ENCODE measurements around the gene PHC3. TPM values are rescaled to one million over a fixed set of nuclear protein-coding genes. Genes with fewer than 3 reads are reported as not detected.
A peak's percentile ranks its signal among the peaks of the same experiment; 100 is the strongest.

The PHC3 gene
- total and polyA plus RNA-seq, 2 of the 13 experiments (the other 11 are each of a cell fraction or from before 2014, with no cell fraction given) = 24.1 to 49.0 TPM

DNA sequence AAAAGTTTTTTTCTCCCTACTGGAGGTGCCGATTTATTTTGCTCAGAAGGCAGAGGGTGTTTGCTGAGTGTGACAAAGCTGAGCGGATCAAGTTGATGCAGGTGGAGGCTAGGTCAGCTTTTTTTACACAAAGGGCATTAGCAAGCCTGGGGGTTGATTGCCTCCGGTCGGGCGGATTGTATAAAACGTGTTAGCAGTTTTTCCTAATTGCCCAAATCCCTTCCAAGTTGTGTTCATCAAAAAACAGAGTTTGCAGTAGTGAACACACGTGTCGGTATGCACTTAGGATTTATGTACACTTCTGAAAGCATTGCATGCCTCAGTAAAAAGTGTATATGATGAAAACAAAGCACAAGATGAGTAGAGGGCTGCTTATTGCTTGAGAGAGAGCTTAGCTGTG is 141.1 kb downstream of the PHC3 start:
- H3K9ac ChIP-seq (ENCODE audit: insufficient read depth, low read depth, low read length) = no peak overlapping the region
- DNase-seq (ENCODE audit: low spot score) (no peak), FAIRE-seq (no peak), ATAC-seq (no peak)
- H3K27ac ChIP-seq (ENCODE audit: extremely low read length, insufficient read depth, low read length) = no peak overlapping the region
- 86% methylated on average over 8 of the region's 8 CpGs for WGBS (ENCODE audit: low lambda C conversion rate)
- no peaks in the 10 kb centered on the region for H3K9me3 ChIP-seq (ENCODE audit: low read length)
- intact Hi-C loops (cut with micrococcal nuclease; ENCODE audit: unreplicated experiment) (no loop called here), in situ Hi-C loops (cut with HindIII; ENCODE audit: extremely low pct_ligation_motif_present, low pct_unique_long_range_greater_than_20kb) (no loop called here)
- H3K4me2 ChIP-seq (ENCODE audit: low read depth, low read length) = peak overlapping the region; percentile 2; the same call in 1 of the 2 replicates
- no peak overlapping the region for H2AFZ ChIP-seq (ENCODE audit: low read length)
- H3K4me3 ChIP-seq (replicated peaks in 1 of 3; ENCODE audit: insufficient read depth in 1 of 3, low read depth in 2 of 3, low read length in 3 of 3) = no peak overlapping the region
- no peaks in the 10 kb centered on the region for H4K20me1 ChIP-seq (ENCODE audit: insufficient read depth, low read length)
- BruUV-seq (replicated peaks) = no TSS peak
- H3K27me3 ChIP-seq (ENCODE audit: control insufficient read depth in 1 of 2, insufficient read depth in 2 of 2, low read length in 2 of 2) = no peaks in the 10 kb centered on the region; a peak in 1 of 5 replicates
- ChIA-PET POLR2A (no interaction called here), CTCF (ENCODE audit: low intra/inter-chr PET ratio, low total read pairs) (no interaction called here)
- H3K79me2 ChIP-seq (ENCODE audit: insufficient read depth, low read length) = no peaks in the 10 kb centered on the region
- no peaks in the 10 kb centered on the region; a peak in 1 of 5 replicates for H3K36me3 ChIP-seq (replicated peaks in 1 of 2; ENCODE audit: control insufficient read depth in 1 of 2, insufficient read depth in 2 of 2, low read length in 2 of 2)
- H3K4me1 ChIP-seq (ENCODE audit: insufficient read depth, low read length) = peaks cover 1% of the 10 kb centered on the region
- no peak for TF ChIP-seq CBX1 (IDR thresholded peaks at IDR 0.05; ENCODE audit: low read depth)
- TF ChIP-seq, protein P1, sequence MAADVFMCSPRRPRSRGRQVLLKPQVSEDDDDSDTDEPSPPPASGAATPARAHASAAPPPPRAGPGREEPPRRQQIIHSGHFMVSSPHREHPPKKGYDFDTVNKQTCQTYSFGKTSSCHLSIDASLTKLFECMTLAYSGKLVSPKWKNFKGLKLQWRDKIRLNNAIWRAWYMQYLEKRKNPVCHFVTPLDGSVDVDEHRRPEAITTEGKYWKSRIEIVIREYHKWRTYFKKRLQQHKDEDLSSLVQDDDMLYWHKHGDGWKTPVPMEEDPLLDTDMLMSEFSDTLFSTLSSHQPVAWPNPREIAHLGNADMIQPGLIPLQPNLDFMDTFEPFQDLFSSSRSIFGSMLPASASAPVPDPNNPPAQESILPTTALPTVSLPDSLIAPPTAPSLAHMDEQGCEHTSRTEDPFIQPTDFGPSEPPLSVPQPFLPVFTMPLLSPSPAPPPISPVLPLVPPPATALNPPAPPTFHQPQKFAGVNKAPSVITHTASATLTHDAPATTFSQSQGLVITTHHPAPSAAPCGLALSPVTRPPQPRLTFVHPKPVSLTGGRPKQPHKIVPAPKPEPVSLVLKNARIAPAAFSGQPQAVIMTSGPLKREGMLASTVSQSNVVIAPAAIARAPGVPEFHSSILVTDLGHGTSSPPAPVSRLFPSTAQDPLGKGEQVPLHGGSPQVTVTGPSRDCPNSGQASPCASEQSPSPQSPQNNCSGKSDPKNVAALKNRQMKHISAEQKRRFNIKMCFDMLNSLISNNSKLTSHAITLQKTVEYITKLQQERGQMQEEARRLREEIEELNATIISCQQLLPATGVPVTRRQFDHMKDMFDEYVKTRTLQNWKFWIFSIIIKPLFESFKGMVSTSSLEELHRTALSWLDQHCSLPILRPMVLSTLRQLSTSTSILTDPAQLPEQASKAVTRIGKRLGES (CRISPR knock-in tag; IDR thresholded peaks at IDR 0.05; ENCODE audit: borderline replicate concordance) = no peak
- no peak for TF ChIP-seq RAD51 (IDR thresholded peaks at IDR 0.05; ENCODE audit: borderline replicate concordance)
- no peak for TF ChIP-seq SMAD1 (CRISPR knock-in tag; IDR thresholded peaks at IDR 0.05; ENCODE audit: borderline replicate concordance, low read depth)
- TF ChIP-seq, protein P2, sequence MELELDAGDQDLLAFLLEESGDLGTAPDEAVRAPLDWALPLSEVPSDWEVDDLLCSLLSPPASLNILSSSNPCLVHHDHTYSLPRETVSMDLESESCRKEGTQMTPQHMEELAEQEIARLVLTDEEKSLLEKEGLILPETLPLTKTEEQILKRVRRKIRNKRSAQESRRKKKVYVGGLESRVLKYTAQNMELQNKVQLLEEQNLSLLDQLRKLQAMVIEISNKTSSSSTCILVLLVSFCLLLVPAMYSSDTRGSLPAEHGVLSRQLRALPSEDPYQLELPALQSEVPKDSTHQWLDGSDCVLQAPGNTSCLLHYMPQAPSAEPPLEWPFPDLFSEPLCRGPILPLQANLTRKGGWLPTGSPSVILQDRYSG (CRISPR knock-in tag; IDR thresholded peaks at IDR 0.05) = no peak
- no peak for TF ChIP-seq ZNF235 (CRISPR knock-in tag; IDR thresholded peaks at IDR 0.05; ENCODE audit: borderline replicate concordance)
- no peak for TF ChIP-seq JUNB (CRISPR knock-in tag; IDR thresholded peaks at IDR 0.05; ENCODE audit: borderline replicate concordance)
- TF ChIP-seq, protein P3, sequence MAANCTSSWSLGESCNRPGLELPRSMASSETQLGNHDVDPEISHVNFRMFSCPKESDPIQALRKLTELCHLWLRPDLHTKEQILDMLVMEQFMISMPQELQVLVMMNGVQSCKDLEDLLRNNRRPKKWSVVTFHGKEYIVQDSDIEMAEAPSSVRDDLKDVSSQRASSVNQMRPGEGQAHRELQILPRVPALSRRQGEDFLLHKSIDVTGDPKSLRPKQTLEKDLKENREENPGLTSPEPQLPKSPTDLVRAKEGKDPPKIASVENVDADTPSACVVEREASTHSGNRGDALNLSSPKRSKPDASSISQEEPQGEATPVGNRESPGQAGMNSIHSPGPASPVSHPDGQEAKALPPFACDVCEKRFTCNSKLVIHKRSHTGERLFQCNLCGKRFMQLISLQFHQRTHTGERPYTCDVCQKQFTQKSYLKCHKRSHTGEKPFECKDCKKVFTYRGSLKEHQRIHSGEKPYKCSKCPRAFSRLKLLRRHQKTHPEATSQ (CRISPR knock-in tag; IDR thresholded peaks at IDR 0.05; ENCODE audit: borderline replicate concordance) = no peak
- no peak for TF ChIP-seq SAP130 (CRISPR knock-in tag; IDR thresholded peaks at IDR 0.05; ENCODE audit: low read depth)
- no peak for TF ChIP-seq RCOR2 (CRISPR knock-in tag; IDR thresholded peaks at IDR 0.05)
- TF ChIP-seq, protein P4, sequence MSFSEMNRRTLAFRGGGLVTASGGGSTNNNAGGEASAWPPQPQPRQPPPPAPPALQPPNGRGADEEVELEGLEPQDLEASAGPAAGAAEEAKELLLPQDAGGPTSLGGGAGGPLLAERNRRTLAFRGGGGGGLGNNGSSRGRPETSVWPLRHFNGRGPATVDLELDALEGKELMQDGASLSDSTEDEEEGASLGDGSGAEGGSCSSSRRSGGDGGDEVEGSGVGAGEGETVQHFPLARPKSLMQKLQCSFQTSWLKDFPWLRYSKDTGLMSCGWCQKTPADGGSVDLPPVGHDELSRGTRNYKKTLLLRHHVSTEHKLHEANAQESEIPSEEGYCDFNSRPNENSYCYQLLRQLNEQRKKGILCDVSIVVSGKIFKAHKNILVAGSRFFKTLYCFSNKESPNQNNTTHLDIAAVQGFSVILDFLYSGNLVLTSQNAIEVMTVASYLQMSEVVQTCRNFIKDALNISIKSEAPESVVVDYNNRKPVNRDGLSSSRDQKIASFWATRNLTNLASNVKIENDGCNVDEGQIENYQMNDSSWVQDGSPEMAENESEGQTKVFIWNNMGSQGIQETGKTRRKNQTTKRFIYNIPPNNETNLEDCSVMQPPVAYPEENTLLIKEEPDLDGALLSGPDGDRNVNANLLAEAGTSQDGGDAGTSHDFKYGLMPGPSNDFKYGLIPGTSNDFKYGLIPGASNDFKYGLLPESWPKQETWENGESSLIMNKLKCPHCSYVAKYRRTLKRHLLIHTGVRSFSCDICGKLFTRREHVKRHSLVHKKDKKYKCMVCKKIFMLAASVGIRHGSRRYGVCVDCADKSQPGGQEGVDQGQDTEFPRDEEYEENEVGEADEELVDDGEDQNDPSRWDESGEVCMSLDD (CRISPR knock-in tag; IDR thresholded peaks at IDR 0.05; ENCODE audit: borderline replicate concordance) = no peak
- TF ChIP-seq, protein P5, sequence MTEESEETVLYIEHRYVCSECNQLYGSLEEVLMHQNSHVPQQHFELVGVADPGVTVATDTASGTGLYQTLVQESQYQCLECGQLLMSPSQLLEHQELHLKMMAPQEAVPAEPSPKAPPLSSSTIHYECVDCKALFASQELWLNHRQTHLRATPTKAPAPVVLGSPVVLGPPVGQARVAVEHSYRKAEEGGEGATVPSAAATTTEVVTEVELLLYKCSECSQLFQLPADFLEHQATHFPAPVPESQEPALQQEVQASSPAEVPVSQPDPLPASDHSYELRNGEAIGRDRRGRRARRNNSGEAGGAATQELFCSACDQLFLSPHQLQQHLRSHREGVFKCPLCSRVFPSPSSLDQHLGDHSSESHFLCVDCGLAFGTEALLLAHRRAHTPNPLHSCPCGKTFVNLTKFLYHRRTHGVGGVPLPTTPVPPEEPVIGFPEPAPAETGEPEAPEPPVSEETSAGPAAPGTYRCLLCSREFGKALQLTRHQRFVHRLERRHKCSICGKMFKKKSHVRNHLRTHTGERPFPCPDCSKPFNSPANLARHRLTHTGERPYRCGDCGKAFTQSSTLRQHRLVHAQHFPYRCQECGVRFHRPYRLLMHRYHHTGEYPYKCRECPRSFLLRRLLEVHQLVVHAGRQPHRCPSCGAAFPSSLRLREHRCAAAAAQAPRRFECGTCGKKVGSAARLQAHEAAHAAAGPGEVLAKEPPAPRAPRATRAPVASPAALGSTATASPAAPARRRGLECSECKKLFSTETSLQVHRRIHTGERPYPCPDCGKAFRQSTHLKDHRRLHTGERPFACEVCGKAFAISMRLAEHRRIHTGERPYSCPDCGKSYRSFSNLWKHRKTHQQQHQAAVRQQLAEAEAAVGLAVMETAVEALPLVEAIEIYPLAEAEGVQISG (CRISPR knock-in tag; IDR thresholded peaks at IDR 0.05) = no peak
- no peak for TF ChIP-seq TCF7L2 (IDR thresholded peaks at IDR 0.05; ENCODE audit: low read depth, low read length)
- TF ChIP-seq ZNF225 (CRISPR knock-in tag; IDR thresholded peaks at IDR 0.05) = no peak
